Lower lobe of right lung (tissue), 2 donors: ENCODE data around the gene NDUFA8. TPM values are rescaled to one million over a fixed set of nuclear protein-coding genes. Genes with fewer than 3 reads are reported as not detected.
A peak's percentile ranks its signal among the peaks of the same experiment; 100 is the strongest.

ENCODE experiments used
- ATAC-seq, 2 donors: fragments of 200-7000 bp; cut with Tn5 transposase; one replicate each; pipeline ENCODE4 v1.9.1; 2020 to 2022; ENCODE audit warnings: mild to moderate bottlenecking in 2 of 2, moderate library complexity in 2 of 2
- DNase-seq: peaks from one replicate; pipeline ENCODE4 v3.0.0-alpha.2; 2020
- H3K27ac ChIP-seq: fragments of 200-600 bp; one replicate; pipeline ENCODE4 v1.8.0; 2022
- H3K27me3 ChIP-seq: fragments of 200-600 bp; one replicate; pipeline ENCODE4 v1.8.0; 2022; ENCODE audit warnings: low read depth
- H3K36me3 ChIP-seq: fragments of 200-600 bp; one replicate; pipeline ENCODE4 v1.8.0; 2022; ENCODE audit warnings: mild to moderate bottlenecking
- H3K4me1 ChIP-seq: fragments of 200-600 bp; one replicate; pipeline ENCODE4 v1.8.0; 2022
- H3K4me3 ChIP-seq: fragments of 200-600 bp; one replicate; pipeline ENCODE4 v1.8.0; 2022; ENCODE audit warnings: mild to moderate bottlenecking
- H3K9me3 ChIP-seq: fragments of 200-600 bp; one replicate; pipeline ENCODE4 v1.8.0; 2022
- intact Hi-C: fragments of 100-400 bp; cut with DNase I; formaldehyde crosslinking; loops from one replicate; pipeline ENCODE4 v1.11.0; 2022
- total RNA-seq: library from RNA; stranded (reverse); fragmentation: NEBNext Ultra II Directional; extraction: Animal tissue kit (Norgen Biotek cat#: 25700); gene quantifications from one replicate; pipeline ENCODE4 v1.2.1, GENCODE V29; 2021
- TF ChIP-seq, protein P1 (sequence below): fragments of 200-600 bp; IDR thresholded peaks from one replicate; pipeline ENCODE4 v1.8.0; 2022; ENCODE audit warnings: antibody characterized with exemption, mild to moderate bottlenecking
- donor health status: DM: no; HTN: yes; CAD: no; lungs with severe emphysema.

NDUFA8 gene
- total RNA-seq, 1 donor from 2014 or later: 38.5 TPM

DNA sequence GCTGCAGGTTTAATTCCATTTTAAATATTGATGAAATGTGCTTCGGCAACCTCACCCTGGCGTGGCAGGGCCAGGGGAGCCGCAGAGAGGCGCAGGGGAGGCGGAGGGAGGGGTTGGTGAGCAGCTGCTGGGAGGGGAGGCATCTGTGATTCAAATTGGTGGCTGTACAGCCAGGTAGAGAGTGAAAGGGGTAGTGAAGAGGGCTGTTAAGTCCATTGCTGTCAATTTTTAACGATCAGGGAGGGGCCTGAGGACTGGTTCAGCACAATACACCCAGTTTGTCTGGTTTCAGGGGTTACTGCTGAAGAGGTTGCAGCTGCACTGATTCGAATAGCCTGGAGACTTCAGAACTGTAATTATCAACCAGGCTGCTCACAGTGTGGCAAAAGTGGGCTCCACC, 37.8 kb upstream of the NDUFA8 start:
- H3K36me3 ChIP-seq: no peaks in the 10 kb centered on the region
- peaks cover 10% of the 10 kb centered on the region for H3K27me3 ChIP-seq
- H3K4me1 ChIP-seq: no peaks in the 10 kb centered on the region
- no peak overlapping the region for H3K27ac ChIP-seq
- H3K4me3 ChIP-seq: no peak overlapping the region
- DNase-seq (no peak), ATAC-seq (no peak)
- TF ChIP-seq, protein P1, sequence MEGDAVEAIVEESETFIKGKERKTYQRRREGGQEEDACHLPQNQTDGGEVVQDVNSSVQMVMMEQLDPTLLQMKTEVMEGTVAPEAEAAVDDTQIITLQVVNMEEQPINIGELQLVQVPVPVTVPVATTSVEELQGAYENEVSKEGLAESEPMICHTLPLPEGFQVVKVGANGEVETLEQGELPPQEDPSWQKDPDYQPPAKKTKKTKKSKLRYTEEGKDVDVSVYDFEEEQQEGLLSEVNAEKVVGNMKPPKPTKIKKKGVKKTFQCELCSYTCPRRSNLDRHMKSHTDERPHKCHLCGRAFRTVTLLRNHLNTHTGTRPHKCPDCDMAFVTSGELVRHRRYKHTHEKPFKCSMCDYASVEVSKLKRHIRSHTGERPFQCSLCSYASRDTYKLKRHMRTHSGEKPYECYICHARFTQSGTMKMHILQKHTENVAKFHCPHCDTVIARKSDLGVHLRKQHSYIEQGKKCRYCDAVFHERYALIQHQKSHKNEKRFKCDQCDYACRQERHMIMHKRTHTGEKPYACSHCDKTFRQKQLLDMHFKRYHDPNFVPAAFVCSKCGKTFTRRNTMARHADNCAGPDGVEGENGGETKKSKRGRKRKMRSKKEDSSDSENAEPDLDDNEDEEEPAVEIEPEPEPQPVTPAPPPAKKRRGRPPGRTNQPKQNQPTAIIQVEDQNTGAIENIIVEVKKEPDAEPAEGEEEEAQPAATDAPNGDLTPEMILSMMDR: no peak
- no peaks in the 10 kb centered on the region for H3K9me3 ChIP-seq
- intact Hi-C loops: no loop called here

DNA sequence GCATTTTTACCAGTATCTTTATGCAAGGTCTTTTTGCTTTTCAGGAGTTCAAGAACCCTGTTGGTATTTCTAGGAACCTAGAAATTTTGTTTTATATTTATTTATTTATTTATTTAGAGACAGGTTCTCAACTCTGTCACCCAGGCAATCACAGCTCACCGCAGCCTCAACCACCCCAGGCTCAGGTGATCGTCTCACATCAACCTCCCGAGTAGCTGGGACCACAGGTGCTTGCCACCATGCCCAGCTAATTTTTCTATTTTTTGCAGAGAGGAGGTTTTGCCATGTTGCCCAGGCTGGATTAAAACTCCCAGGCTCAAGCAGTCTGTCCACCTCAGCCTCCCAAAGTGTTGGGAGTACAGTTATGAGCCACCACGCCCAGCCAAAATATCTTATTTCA, 36.3 kb upstream of the NDUFA8 start:
- no peaks in the 10 kb centered on the region for H3K4me1 ChIP-seq
- intact Hi-C loops: no loop called here
- ATAC-seq: no peak
- no peaks in the 10 kb centered on the region for H3K9me3 ChIP-seq
- TF ChIP-seq, protein P1: no peak
- peaks cover 10% of the 10 kb centered on the region for H3K27me3 ChIP-seq
- H3K4me3 ChIP-seq: no peak overlapping the region
- DNase-seq: no peak
- no peak overlapping the region for H3K27ac ChIP-seq
- H3K36me3 ChIP-seq: no peaks in the 10 kb centered on the region

DNA sequence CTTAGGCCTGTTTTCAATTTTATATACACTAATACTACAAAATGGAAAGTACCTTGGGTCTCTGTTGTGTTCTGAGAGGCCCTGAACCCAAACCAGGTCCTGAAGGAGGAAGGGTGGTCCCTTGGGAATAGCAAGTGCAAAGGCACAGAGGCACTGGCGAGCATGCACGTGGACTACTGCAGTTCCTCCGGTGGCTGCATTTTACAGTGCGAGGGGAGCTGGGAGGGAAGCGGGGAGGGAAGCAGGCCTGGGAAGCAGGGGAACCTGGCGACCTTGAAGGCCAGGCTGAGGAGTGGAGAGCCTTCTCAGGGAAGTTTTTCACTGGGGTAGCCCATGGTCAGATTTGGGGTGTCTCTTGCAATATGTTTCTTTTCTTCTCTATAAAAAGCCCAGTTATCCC, 34.1 kb upstream of the NDUFA8 start:
- H3K9me3 ChIP-seq: no peaks in the 10 kb centered on the region
- peaks cover 10% of the 10 kb centered on the region for H3K27me3 ChIP-seq
- no peaks in the 10 kb centered on the region for H3K4me1 ChIP-seq
- no peak overlapping the region for H3K27ac ChIP-seq
- DNase-seq: no peak
- no peak for ATAC-seq
- intact Hi-C loops: no loop called here
- H3K36me3 ChIP-seq: no peaks in the 10 kb centered on the region
- H3K4me3 ChIP-seq: no peak overlapping the region
- TF ChIP-seq, protein P1: no peak

- ATAC-seq: peak in 1 of 2 donors; percentile 6
- peaks cover 5% of the 10 kb centered on the region for H3K27me3 ChIP-seq
- H3K4me1 ChIP-seq: no peaks in the 10 kb centered on the region
- no peaks in the 10 kb centered on the region for H3K9me3 ChIP-seq
- H3K4me3 ChIP-seq: no peak overlapping the region
- TF ChIP-seq, protein P1: no peak
- intact Hi-C loops: no loop called here
- no peak for DNase-seq
- no peak overlapping the region for H3K27ac ChIP-seq
- no peaks in the 10 kb centered on the region for H3K36me3 ChIP-seq
These were observed 33.4 kb upstream of the NDUFA8 start for GRCh38 chr9:122192914-122193525.

- TF ChIP-seq, protein P1: no peak
- DNase-seq (no peak), ATAC-seq (peak in 1 of 2 donors; percentile 55)
- Histone ChIP-seq H3K36me3 (no peaks in the 10 kb centered on the region), H3K4me3 (no peak overlapping the region), H3K27me3 (no peaks in the 10 kb centered on the region), H3K9me3 (no peaks in the 10 kb centered on the region), H3K4me1 (no peaks in the 10 kb centered on the region), H3K27ac (no peak overlapping the region)
- intact Hi-C loops: no loop called here
These were observed 32.8 kb upstream of the NDUFA8 start for GRCh38 chr9:122192261-122192875.
